ENCODE measurements around the gene LHFPL3.

LHFPL3 gene

GRCh38 chr7:104358446-104359132 lies 30.2 kb downstream of the LHFPL3 start:
- TF ChIP-seq EZH2phosphoT487 (IDR thresholded peaks at IDR 0.05; ENCODE audit: low read length) (no peak), EZH2 (optimal IDR thresholded peaks at IDR 0.05; ENCODE audit: low read depth, low read length) (no peak)
- TF ChIP-seq, protein P1, sequence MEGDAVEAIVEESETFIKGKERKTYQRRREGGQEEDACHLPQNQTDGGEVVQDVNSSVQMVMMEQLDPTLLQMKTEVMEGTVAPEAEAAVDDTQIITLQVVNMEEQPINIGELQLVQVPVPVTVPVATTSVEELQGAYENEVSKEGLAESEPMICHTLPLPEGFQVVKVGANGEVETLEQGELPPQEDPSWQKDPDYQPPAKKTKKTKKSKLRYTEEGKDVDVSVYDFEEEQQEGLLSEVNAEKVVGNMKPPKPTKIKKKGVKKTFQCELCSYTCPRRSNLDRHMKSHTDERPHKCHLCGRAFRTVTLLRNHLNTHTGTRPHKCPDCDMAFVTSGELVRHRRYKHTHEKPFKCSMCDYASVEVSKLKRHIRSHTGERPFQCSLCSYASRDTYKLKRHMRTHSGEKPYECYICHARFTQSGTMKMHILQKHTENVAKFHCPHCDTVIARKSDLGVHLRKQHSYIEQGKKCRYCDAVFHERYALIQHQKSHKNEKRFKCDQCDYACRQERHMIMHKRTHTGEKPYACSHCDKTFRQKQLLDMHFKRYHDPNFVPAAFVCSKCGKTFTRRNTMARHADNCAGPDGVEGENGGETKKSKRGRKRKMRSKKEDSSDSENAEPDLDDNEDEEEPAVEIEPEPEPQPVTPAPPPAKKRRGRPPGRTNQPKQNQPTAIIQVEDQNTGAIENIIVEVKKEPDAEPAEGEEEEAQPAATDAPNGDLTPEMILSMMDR (IDR thresholded peaks at IDR 0.05; ENCODE audit: low read length) = no peak
- Histone ChIP-seq H3K27me3 (replicated peaks; ENCODE audit: insufficient read depth, low read length) (no peaks in the 10 kb centered on the region), H3K9me3 (replicated peaks; ENCODE audit: insufficient read depth, low read length) (no peaks in the 10 kb centered on the region), H3K27ac (ENCODE audit: low read length) (no peak overlapping the region), H4K20me1 (ENCODE audit: insufficient read depth, low read length) (no peaks in the 10 kb centered on the region), H3K9ac (ENCODE audit: low read length) (no peak overlapping the region), H2AFZ (ENCODE audit: low read length) (no peak overlapping the region), H3K9me2 (replicated peaks; ENCODE audit: insufficient read depth, low read length) (no peaks in the 10 kb centered on the region), H3K36me3 (replicated peaks; ENCODE audit: insufficient read depth, low read length) (no peaks in the 10 kb centered on the region), H3K4me2 (ENCODE audit: low read depth, low read length) (no peak overlapping the region), H3K4me1 (ENCODE audit: low read length) (no peaks in the 10 kb centered on the region), H3F3A (ENCODE audit: insufficient read depth, low read length) (no peaks in the 10 kb centered on the region), H3K79me2 (ENCODE audit: low read length) (no peaks in the 10 kb centered on the region), H3K4me3 (ENCODE audit: low read length) (no peak overlapping the region)
- no peak for DNase-seq

GRCh38 chr7:104362756-104363155 lies 34.4 kb downstream of the LHFPL3 start:
- H2AFZ ChIP-seq (ENCODE audit: low read length) = no peak overlapping the region
- H3K9ac ChIP-seq (ENCODE audit: low read length) = no peak overlapping the region
- no peak overlapping the region for H3K4me2 ChIP-seq (ENCODE audit: low read depth, low read length)
- TF ChIP-seq EZH2phosphoT487 (IDR thresholded peaks at IDR 0.05; ENCODE audit: low read length) (no peak), EZH2 (optimal IDR thresholded peaks at IDR 0.05; ENCODE audit: low read depth, low read length) (no peak)
- TF ChIP-seq, protein P1 (IDR thresholded peaks at IDR 0.05; ENCODE audit: low read length) = no peak
- no peak overlapping the region for H3K27ac ChIP-seq (ENCODE audit: low read length)
- H4K20me1 ChIP-seq (ENCODE audit: insufficient read depth, low read length) = no peaks in the 10 kb centered on the region
- no peak for DNase-seq
- no peaks in the 10 kb centered on the region for H3K9me3 ChIP-seq (replicated peaks; ENCODE audit: insufficient read depth, low read length)
- H3K79me2 ChIP-seq (ENCODE audit: low read length) = no peaks in the 10 kb centered on the region
- no peaks in the 10 kb centered on the region for H3K36me3 ChIP-seq (replicated peaks; ENCODE audit: insufficient read depth, low read length)
- H3F3A ChIP-seq (ENCODE audit: insufficient read depth, low read length) = no peaks in the 10 kb centered on the region
- H3K9me2 ChIP-seq (replicated peaks; ENCODE audit: insufficient read depth, low read length) = no peaks in the 10 kb centered on the region
- H3K27me3 ChIP-seq (replicated peaks; ENCODE audit: insufficient read depth, low read length) = no peaks in the 10 kb centered on the region
- H3K4me3 ChIP-seq (ENCODE audit: low read length) = no peak overlapping the region
- H3K4me1 ChIP-seq (ENCODE audit: low read length) = no peaks in the 10 kb centered on the region

DNA sequence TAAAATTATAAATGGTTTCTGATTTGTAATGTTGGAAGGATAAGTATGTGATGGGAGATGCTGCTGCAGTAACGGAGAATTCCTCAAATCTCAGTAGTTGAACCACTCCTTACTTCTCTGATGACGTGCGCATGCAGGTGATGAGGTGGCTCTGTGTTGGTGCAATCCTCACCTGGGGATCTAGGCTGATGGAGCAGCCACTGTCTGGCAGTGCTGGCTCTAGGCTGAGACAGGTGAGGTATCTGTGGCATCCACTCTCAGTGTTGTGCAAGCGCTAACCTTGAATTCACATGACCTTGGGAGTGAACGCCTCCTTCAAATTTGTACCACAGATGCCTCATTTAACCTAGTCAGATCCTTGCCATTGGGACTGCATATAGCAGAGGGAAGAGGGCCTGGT lies 35.0 kb downstream of the LHFPL3 start:
- Histone ChIP-seq H3K9me2 (replicated peaks; ENCODE audit: insufficient read depth, low read length) (no peaks in the 10 kb centered on the region), H3K27me3 (replicated peaks; ENCODE audit: insufficient read depth, low read length) (no peaks in the 10 kb centered on the region), H3F3A (ENCODE audit: insufficient read depth, low read length) (no peaks in the 10 kb centered on the region), H3K4me1 (ENCODE audit: low read length) (no peaks in the 10 kb centered on the region), H3K79me2 (ENCODE audit: low read length) (no peaks in the 10 kb centered on the region), H3K4me2 (ENCODE audit: low read depth, low read length) (no peak overlapping the region), H2AFZ (ENCODE audit: low read length) (no peak overlapping the region), H4K20me1 (ENCODE audit: insufficient read depth, low read length) (no peaks in the 10 kb centered on the region), H3K9ac (ENCODE audit: low read length) (no peak overlapping the region), H3K4me3 (ENCODE audit: low read length) (no peak overlapping the region), H3K27ac (ENCODE audit: low read length) (no peak overlapping the region), H3K9me3 (replicated peaks; ENCODE audit: insufficient read depth, low read length) (no peaks in the 10 kb centered on the region), H3K36me3 (replicated peaks; ENCODE audit: insufficient read depth, low read length) (no peaks in the 10 kb centered on the region)
- DNase-seq = no peak
- TF ChIP-seq, protein P1 (IDR thresholded peaks at IDR 0.05; ENCODE audit: low read length) = no peak
- TF ChIP-seq EZH2 (optimal IDR thresholded peaks at IDR 0.05; ENCODE audit: low read depth, low read length) (no peak), EZH2phosphoT487 (IDR thresholded peaks at IDR 0.05; ENCODE audit: low read length) (no peak)
